Kidney capillary endothelial cell (primary cell): Measurements from ENCODE around the gene PHRF1.
"Not testable (repeated sequence)": the region's sequence is repeated elsewhere in the genome, so short reads cannot be mapped to it uniquely, and the experiment has no call there.

Source experiments
- DNase-seq: peaks from one replicate; pipeline ENCODE4 v3.0.0-alpha.2; 2018; ENCODE audit warnings: low spot score

PHRF1 gene

DNA sequence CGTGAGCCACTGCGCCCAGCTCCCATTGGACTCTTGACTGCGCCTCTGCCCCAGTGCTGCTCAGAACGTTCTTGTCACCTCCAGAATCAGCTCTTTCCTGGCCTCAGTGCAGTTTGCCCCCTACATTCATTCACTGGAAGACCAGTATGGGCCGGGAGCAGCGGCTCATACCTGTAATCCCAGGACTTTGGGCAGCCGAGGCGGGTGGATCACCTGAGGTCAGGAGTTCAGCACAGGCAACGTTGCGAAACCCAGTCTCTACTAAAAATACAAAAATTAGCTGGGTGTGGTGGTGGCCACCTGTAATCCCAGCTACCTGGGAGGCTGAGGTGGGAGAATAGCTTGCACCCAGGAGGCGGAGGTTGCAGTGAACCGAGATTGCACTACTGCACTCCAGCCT, 78.2 kb downstream of the PHRF1 start:
- DNase-seq = not testable (repeated sequence)

DNA sequence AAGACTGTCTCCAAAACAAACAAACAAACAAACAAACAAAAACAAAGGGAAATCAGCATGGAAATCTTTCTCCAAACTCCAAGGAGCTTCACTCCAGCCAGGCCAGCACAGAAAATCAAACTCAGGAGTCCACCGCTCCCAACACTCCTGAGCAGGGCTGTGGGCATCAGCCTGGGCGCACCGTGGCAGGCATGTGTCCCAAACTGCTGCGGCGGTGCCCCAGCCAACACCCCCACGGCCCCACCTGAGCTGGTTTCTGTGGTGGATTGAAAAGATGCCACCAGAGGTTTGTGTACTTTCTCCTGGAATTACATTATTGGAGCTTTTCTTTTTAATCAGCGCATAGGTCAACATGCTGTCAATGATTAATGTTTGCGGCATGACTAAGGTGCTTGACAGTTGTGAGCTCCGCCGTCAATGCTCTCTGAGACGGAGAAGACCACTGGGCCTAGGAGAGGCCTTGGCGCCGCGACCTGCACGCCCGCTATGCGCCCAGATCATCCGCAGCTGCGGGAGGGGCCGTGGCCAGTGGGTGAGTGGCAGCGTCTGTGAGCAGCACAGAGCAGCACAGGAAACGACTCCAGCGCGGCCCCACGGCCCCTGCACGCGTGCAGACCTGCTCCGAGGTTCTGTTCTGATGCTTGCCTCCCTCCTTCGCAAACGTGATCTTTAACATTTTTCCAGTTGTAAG, 78.9 kb downstream of the PHRF1 start:
- DNase-seq = no peak

DNA sequence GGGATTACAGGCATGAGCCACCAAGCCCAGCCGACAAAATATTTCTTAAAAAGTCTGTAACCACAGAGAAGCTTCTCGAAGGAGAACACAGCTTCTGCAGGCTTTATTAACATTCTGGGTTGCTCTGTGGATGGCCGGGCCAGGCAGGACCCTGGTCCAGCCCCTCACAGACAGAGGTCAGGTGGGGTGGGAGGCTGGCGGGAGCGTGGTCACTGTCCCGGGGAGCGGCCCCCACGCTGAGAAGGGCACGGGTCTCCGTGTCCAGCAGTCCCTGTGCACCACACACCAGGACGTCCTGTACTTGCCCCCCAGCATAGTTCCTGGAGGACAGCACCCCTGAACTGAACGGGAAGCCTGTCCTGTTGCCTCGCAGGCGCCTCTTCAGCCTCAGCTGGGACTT, 80.2 kb downstream of the PHRF1 start:
- DNase-seq = no peak

DNA sequence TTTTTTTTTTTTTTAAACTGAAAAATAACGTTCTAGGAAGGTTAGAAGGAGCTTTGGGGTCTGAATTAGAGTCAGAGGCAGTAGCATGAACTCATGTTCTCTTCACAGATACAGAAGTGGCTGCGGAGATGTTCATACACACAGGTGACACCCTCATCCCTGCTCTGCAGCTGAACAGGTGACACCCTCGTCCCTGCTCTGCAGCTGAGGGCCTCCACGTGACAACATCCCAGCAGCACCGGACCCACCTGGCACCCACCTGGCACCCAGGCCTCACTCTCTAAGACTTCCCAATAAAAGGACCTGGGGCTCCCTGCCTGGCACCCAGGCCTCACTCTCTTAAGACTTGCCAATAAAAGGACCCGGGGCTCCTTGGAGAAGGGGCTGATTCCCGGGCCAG, 80.6 kb downstream of the PHRF1 start:
- no peak for DNase-seq

DNA sequence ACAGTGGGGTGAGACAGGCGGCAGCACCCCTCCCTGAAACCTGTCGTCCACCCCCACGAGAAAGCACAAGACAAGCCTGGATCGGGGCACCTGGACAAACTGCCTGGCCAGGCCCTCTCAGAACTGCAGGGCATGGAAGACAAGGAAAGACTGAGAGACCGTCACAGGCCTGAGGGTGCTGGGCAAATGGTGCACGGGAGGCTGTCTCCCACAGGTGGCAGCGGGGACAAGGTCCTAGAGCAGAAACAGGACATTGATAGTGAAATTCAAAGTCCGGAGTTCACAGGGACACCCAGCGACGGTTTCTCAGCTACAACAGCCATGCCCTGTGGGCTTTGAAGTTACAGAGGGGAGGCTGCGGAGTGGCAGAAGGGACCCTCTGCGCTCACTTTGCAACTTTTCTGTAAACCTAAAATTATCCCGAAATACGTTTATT, 81.4 kb downstream of the PHRF1 start:
- DNase-seq = no peak

DNA sequence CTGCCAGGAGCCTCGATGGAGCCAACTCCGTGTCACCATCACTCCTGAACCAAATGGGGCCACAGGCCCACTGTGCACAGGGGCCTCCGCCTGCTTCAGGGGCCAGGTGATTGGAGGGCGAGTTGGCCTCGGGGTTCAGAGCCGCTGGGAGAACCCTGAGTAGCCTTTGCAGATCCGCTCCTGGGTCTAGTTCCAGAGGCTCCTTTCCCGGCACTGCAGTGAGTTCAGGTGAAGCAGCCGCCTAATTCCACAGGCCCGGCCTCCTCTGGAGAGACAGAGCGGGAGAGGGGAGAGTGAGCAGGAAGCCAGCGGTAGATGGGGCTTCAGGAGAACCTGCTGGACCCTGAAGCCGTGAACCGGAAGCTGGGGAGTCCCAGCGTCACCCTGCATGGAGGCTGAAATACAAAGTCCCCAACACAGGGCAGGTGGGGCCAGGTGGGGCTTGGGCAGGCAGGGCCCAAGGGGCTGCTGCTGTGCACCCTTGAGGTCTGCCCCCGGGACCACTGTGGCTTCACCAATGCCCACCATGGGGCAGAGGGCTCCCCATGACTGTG, 83.3 kb downstream of the PHRF1 start:
- DNase-seq = no peak

DNA sequence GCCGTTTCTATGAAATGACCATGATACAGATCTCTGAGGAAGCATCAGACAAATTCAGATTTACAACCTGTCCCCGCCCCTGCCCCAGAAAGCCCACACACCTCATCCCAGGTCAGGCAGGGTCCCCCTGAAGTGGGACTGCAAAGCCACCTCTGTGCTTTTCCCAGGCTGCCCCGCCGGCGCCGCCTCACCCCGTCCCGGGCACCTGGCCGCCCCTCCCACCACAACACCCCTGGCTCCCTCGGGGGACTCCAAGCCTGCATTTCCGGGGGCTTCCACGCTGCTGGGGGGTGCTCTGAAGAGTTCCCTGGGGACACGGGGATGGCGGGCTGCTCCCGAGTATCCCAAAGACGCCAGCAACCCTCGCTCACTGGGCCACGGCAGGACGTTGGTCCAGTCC, 84.0 kb downstream of the PHRF1 start:
- DNase-seq = no peak

DNA sequence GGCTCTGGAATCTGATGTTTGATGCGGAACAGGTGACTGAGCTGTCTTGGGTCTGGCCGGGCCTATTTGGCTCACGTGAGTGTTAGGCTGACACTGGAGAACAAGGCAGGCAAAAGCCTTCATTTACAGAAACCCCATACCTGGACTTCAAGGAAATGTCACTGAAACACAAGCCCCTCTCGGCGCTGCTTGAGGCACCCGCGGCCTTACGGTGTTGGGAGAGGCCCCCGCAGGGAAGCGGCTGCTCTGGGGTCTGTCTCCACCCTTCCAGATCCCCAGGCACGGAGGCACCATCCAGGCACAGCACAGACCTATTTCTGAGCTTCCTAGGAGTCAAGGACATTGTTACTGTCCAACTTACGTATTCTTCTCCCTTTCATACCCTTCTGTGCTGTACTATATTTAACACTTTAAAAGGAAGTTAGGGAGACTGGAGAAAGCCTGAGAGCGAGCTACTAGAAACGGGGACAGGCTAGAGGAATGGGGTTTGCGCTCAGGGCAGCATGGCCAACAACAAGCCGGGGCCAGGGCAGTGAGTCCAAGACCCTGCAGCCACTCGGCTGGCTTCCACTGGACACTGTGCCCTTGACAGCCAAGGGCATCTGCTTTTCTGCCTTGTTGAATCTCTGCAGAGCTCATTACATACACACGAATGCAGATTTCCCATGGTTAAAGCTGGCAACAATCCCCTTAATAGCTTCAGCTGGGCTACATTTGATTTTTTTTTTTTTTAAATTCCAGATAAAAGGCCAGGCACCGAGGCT, 84.6 kb downstream of the PHRF1 start:
- no peak for DNase-seq
